ENCODE measurements around the gene EYA4.

EYA4 gene

DNA sequence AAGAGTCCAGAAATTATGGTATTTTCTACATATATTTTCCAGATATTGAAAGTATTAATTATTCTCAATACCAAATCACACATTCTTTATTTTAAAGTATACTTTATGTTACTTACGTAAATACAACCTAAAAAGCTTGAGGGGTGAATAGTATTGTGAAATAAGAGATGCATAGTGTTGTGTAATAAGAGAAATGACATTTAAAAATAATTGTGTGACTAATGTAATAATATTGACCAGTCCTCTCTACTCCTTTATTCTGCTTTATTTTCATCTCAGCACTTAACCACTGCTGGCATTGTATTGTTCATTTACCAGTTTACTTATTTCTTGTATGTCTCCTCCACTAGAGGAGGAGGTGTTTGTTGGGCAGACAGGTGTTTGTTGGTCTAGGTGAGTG lies 135.6 kb downstream of the EYA4 start:
- Histone ChIP-seq H3K79me1 (ENCODE audit: low read length) (no peaks in the 10 kb centered on the region), H4K8ac (ENCODE audit: low read depth, low read length) (no peak overlapping the region), H3K4ac (ENCODE audit: low read depth, low read length) (no peak overlapping the region), H3K79me2 (ENCODE audit: control insufficient read depth, insufficient read depth, low read length) (no peaks in the 10 kb centered on the region), H4K5ac (ENCODE audit: low read length) (no peak overlapping the region), H2BK15ac (replicated peaks; ENCODE audit: low read depth) (no peak overlapping the region), H3K18ac (ENCODE audit: low read length) (no peak overlapping the region), H3K4me1 (ENCODE audit: control insufficient read depth, low read depth, low read length) (no peaks in the 10 kb centered on the region), H3K27ac (ENCODE audit: low read depth, low read length) (no peak overlapping the region), H2BK120ac (ENCODE audit: low read depth, low read length) (no peak overlapping the region), H3K27me3 (ENCODE audit: insufficient read depth, low read length, poor library complexity) (no peaks in the 10 kb centered on the region), H2AK5ac (ENCODE audit: low read length) (no peak overlapping the region), H3K23ac (ENCODE audit: low read length) (no peak overlapping the region), H3K36me3 (ENCODE audit: control insufficient read depth, insufficient read depth, low read length) (no peaks in the 10 kb centered on the region), H3K56ac (ENCODE audit: low read length) (no peak overlapping the region), H3K4me2 (ENCODE audit: low read length) (no peak overlapping the region), H2BK5ac (ENCODE audit: low read length) (no peak overlapping the region), H3K4me3 (ENCODE audit: low read length) (no peak overlapping the region), H3K9ac (ENCODE audit: low read length) (no peak overlapping the region)
- DNase-seq = no peak
- WGBS (ENCODE audit: extremely low coverage, insufficient coverage, low lambda C conversion rate) = 100% methylated on average over 1 of the region's 1 CpG

DNA sequence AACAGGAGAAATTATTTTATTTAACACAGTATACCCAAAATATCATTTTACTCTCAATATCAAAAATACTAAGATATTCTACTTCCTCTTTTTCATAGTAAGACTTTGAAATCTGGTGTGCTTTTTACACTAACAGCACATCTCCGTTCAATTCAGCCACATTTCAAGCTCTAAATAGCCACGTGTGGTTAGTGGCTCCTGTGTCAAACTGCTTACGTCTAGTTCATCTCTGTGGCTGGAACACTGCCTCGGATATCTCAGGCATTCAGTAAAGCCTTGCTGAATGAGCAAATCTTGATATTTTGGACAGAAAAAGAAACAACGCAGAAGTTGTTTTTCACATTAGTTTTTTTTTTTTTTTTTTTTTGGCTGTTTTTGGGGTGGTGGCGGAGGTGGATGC lies 136.1 kb downstream of the EYA4 start:
- Histone ChIP-seq H3K4me2 (ENCODE audit: low read length) (no peak overlapping the region), H3K23ac (ENCODE audit: low read length) (no peak overlapping the region), H2BK5ac (ENCODE audit: low read length) (no peak overlapping the region), H4K8ac (ENCODE audit: low read depth, low read length) (no peak overlapping the region), H3K27me3 (ENCODE audit: insufficient read depth, low read length, poor library complexity) (no peaks in the 10 kb centered on the region), H3K36me3 (ENCODE audit: control insufficient read depth, insufficient read depth, low read length) (no peaks in the 10 kb centered on the region), H4K5ac (ENCODE audit: low read length) (no peak overlapping the region), H2BK120ac (ENCODE audit: low read depth, low read length) (no peak overlapping the region), H2BK15ac (replicated peaks; ENCODE audit: low read depth) (no peak overlapping the region), H3K79me2 (ENCODE audit: control insufficient read depth, insufficient read depth, low read length) (no peaks in the 10 kb centered on the region), H3K27ac (ENCODE audit: low read depth, low read length) (no peak overlapping the region), H3K4ac (ENCODE audit: low read depth, low read length) (no peak overlapping the region), H3K79me1 (ENCODE audit: low read length) (no peaks in the 10 kb centered on the region), H2AK5ac (ENCODE audit: low read length) (no peak overlapping the region), H3K18ac (ENCODE audit: low read length) (no peak overlapping the region), H3K4me1 (ENCODE audit: control insufficient read depth, low read depth, low read length) (no peaks in the 10 kb centered on the region), H3K4me3 (ENCODE audit: low read length) (no peak overlapping the region), H3K9ac (ENCODE audit: low read length) (no peak overlapping the region), H3K56ac (ENCODE audit: low read length) (no peak overlapping the region)
- DNase-seq = no peak
- no CpG with 5 or more reads among the region's 6 CpGs for WGBS (ENCODE audit: extremely low coverage, insufficient coverage, low lambda C conversion rate)

DNA sequence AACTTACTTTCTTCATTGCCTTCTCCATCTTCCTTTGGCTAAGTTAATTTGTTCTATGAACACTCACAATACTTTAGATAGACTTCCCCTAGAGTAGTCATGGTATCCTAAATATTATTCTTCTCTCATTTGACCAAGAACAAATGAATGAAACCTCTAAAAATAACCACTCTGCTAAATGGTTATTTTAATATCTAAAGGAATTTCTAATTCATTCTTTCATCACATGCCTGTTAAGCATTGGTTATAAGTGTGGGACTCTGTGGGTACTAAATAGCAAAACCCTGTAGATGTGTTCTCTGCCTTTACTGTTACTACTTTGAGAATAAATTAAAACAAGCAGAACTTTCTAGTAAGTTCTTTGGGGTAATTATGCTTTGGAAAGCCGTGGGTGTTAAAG lies 138.9 kb downstream of the EYA4 start:
- Histone ChIP-seq H3K79me1 (ENCODE audit: low read length) (no peaks in the 10 kb centered on the region), H3K27me3 (ENCODE audit: insufficient read depth, low read length, poor library complexity) (no peaks in the 10 kb centered on the region), H3K18ac (ENCODE audit: low read length) (no peak overlapping the region), H3K4ac (ENCODE audit: low read depth, low read length) (no peak overlapping the region), H3K4me2 (ENCODE audit: low read length) (no peak overlapping the region), H3K4me3 (ENCODE audit: low read length) (no peak overlapping the region), H3K9ac (ENCODE audit: low read length) (no peak overlapping the region), H2BK120ac (ENCODE audit: low read depth, low read length) (no peak overlapping the region), H3K56ac (ENCODE audit: low read length) (no peak overlapping the region), H3K79me2 (ENCODE audit: control insufficient read depth, insufficient read depth, low read length) (no peaks in the 10 kb centered on the region), H3K27ac (ENCODE audit: low read depth, low read length) (no peak overlapping the region), H2AK5ac (ENCODE audit: low read length) (no peak overlapping the region), H3K23ac (ENCODE audit: low read length) (no peak overlapping the region), H3K4me1 (ENCODE audit: control insufficient read depth, low read depth, low read length) (no peaks in the 10 kb centered on the region), H3K36me3 (ENCODE audit: control insufficient read depth, insufficient read depth, low read length) (no peaks in the 10 kb centered on the region), H2BK5ac (ENCODE audit: low read length) (no peak overlapping the region), H2BK15ac (replicated peaks; ENCODE audit: low read depth) (no peak overlapping the region), H4K8ac (ENCODE audit: low read depth, low read length) (no peak overlapping the region), H4K5ac (ENCODE audit: low read length) (no peak overlapping the region)
- no CpG with 5 or more reads among the region's 1 CpG for WGBS (ENCODE audit: extremely low coverage, insufficient coverage, low lambda C conversion rate)
- DNase-seq = no peak

DNA sequence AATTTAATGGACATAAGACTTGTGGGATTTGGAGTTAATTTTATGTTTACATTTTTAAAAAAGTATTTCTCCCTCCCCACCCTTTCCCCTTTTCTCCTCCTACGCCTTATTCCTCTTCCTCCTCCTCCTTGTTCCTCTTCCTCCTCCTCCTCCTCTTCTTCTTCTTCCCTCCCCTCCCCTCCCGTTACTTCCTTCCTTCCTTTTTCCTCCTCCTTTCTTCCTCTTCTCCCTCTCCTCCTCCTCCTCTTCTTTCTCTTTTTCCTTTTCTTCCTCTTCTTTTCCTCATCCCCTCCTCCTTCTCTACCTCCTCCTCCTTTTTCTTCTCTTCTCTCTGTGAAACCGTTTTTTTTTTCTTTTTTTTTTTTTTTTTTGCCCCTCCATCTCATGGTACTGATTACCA lies 139.6 kb downstream of the EYA4 start:
- Histone ChIP-seq H3K4me1 (ENCODE audit: control insufficient read depth, low read depth, low read length) (no peaks in the 10 kb centered on the region), H2BK5ac (ENCODE audit: low read length) (no peak overlapping the region), H2BK120ac (ENCODE audit: low read depth, low read length) (no peak overlapping the region), H3K4me2 (ENCODE audit: low read length) (no peak overlapping the region), H3K79me1 (ENCODE audit: low read length) (no peaks in the 10 kb centered on the region), H2BK15ac (replicated peaks; ENCODE audit: low read depth) (no peak overlapping the region), H3K18ac (ENCODE audit: low read length) (no peak overlapping the region), H3K27ac (ENCODE audit: low read depth, low read length) (no peak overlapping the region), H4K8ac (ENCODE audit: low read depth, low read length) (no peak overlapping the region), H3K56ac (ENCODE audit: low read length) (no peak overlapping the region), H3K27me3 (ENCODE audit: insufficient read depth, low read length, poor library complexity) (no peaks in the 10 kb centered on the region), H3K23ac (ENCODE audit: low read length) (no peak overlapping the region), H3K36me3 (ENCODE audit: control insufficient read depth, insufficient read depth, low read length) (no peaks in the 10 kb centered on the region), H4K5ac (ENCODE audit: low read length) (no peak overlapping the region), H2AK5ac (ENCODE audit: low read length) (no peak overlapping the region), H3K4ac (ENCODE audit: low read depth, low read length) (no peak overlapping the region), H3K79me2 (ENCODE audit: control insufficient read depth, insufficient read depth, low read length) (no peaks in the 10 kb centered on the region), H3K4me3 (ENCODE audit: low read length) (no peak overlapping the region), H3K9ac (ENCODE audit: low read length) (no peak overlapping the region)
- 100% methylated on average over 1 of the region's 3 CpGs for WGBS (ENCODE audit: extremely low coverage, insufficient coverage, low lambda C conversion rate)
- DNase-seq = no peak

DNA sequence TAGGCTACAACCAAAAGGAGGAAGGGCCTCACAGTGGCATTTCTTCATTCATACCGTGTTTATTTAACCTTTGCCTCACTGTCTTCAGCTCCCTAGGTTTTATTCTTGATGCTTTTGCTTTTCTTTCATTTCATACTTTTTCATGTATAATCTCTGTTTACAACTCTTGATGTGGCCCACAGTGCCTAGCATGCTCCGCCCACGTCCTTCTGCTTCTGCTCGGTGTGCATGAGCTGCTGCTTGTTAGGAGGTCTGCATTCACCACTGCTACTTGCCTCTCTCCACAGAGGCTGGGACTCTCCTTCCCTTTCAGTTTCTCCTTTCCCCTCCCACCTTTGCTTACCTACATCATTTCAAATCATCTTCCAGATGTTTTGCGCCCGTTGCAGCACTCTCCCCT lies 147.6 kb downstream of the EYA4 start:
- WGBS (ENCODE audit: extremely low coverage, insufficient coverage, low lambda C conversion rate) = no CpG with 5 or more reads among the region's 6 CpGs
- H3K4ac ChIP-seq (ENCODE audit: low read depth, low read length) = no peak overlapping the region
- no peak overlapping the region for H2BK120ac ChIP-seq (ENCODE audit: low read depth, low read length)
- H3K27ac ChIP-seq (ENCODE audit: low read depth, low read length) = no peak overlapping the region
- no peaks in the 10 kb centered on the region for H3K79me2 ChIP-seq (ENCODE audit: control insufficient read depth, insufficient read depth, low read length)
- no peak overlapping the region for H2BK5ac ChIP-seq (ENCODE audit: low read length)
- no peak overlapping the region for H3K4me3 ChIP-seq (ENCODE audit: low read length)
- no peak overlapping the region for H3K9ac ChIP-seq (ENCODE audit: low read length)
- H3K27me3 ChIP-seq (ENCODE audit: insufficient read depth, low read length, poor library complexity) = no peaks in the 10 kb centered on the region
- no peak overlapping the region for H4K5ac ChIP-seq (ENCODE audit: low read length)
- no peak overlapping the region for H3K56ac ChIP-seq (ENCODE audit: low read length)
- DNase-seq = no peak
- H3K4me1 ChIP-seq (ENCODE audit: control insufficient read depth, low read depth, low read length) = peaks cover 4% of the 10 kb centered on the region
- H2BK15ac ChIP-seq (replicated peaks; ENCODE audit: low read depth) = no peak overlapping the region
- H3K18ac ChIP-seq (ENCODE audit: low read length) = no peak overlapping the region
- H4K8ac ChIP-seq (ENCODE audit: low read depth, low read length) = no peak overlapping the region
- no peaks in the 10 kb centered on the region for H3K36me3 ChIP-seq (ENCODE audit: control insufficient read depth, insufficient read depth, low read length)
- H3K23ac ChIP-seq (ENCODE audit: low read length) = no peak overlapping the region
- no peak overlapping the region for H2AK5ac ChIP-seq (ENCODE audit: low read length)
- H3K79me1 ChIP-seq (ENCODE audit: low read length) = no peaks in the 10 kb centered on the region
- H3K4me2 ChIP-seq (ENCODE audit: low read length) = no peak overlapping the region

DNA sequence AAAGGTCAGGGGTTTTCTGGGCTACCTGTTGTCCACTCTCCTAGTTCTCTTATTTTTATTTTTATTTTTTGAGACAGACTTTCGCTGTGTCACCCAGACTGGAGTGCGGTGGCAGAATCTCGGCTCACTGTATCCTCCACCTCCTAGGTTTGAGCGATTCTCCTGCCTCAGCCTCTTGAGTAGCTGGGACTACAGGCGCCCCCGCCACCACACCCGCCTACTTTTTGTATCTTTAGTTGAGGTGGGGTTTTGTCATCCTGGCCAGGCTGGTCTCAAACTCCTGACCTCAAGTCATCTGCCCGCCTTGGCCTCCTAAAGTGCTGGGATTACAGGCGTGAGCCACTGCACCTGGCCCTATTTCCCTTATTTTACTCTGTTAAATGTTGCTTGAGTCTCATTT lies 149.0 kb downstream of the EYA4 start:
- no peak overlapping the region for H2BK15ac ChIP-seq (replicated peaks; ENCODE audit: low read depth)
- H3K56ac ChIP-seq (ENCODE audit: low read length) = no peak overlapping the region
- no peak overlapping the region for H2AK5ac ChIP-seq (ENCODE audit: low read length)
- H3K18ac ChIP-seq (ENCODE audit: low read length) = no peak overlapping the region
- no peak overlapping the region for H4K8ac ChIP-seq (ENCODE audit: low read depth, low read length)
- H3K9ac ChIP-seq (ENCODE audit: low read length) = no peak overlapping the region
- no peaks in the 10 kb centered on the region for H3K36me3 ChIP-seq (ENCODE audit: control insufficient read depth, insufficient read depth, low read length)
- H3K23ac ChIP-seq (ENCODE audit: low read length) = no peak overlapping the region
- no peaks in the 10 kb centered on the region for H3K79me1 ChIP-seq (ENCODE audit: low read length)
- H3K4me2 ChIP-seq (ENCODE audit: low read length) = no peak overlapping the region
- no peaks in the 10 kb centered on the region for H3K79me2 ChIP-seq (ENCODE audit: control insufficient read depth, insufficient read depth, low read length)
- no peak overlapping the region for H2BK5ac ChIP-seq (ENCODE audit: low read length)
- no peak overlapping the region for H3K4me3 ChIP-seq (ENCODE audit: low read length)
- H3K4me1 ChIP-seq (ENCODE audit: control insufficient read depth, low read depth, low read length) = peaks cover 4% of the 10 kb centered on the region
- H2BK120ac ChIP-seq (ENCODE audit: low read depth, low read length) = no peak overlapping the region
- H3K27ac ChIP-seq (ENCODE audit: low read depth, low read length) = no peak overlapping the region
- no peaks in the 10 kb centered on the region for H3K27me3 ChIP-seq (ENCODE audit: insufficient read depth, low read length, poor library complexity)
- no peak overlapping the region for H4K5ac ChIP-seq (ENCODE audit: low read length)
- no CpG with 5 or more reads among the region's 9 CpGs for WGBS (ENCODE audit: extremely low coverage, insufficient coverage, low lambda C conversion rate)
- no peak for DNase-seq
- H3K4ac ChIP-seq (ENCODE audit: low read depth, low read length) = no peak overlapping the region
